Testis (tissue), 3 donors: Measurements from ENCODE around the gene IL20RA. TPM values are rescaled to one million over a fixed set of nuclear protein-coding genes. Genes with fewer than 3 reads are reported as not detected.
A peak's percentile ranks its signal among the peaks of the same experiment; 100 is the strongest.
"Not testable (repeated sequence)": the region's sequence is repeated elsewhere in the genome, so short reads cannot be mapped to it uniquely, and the experiment has no call there.

ENCODE experiments used
- DNase-seq: peaks from one replicate; pipeline ENCODE4 v3.0.0-alpha.2; 2019
- H3K27ac ChIP-seq, 2 donors: fragments of 200-600 bp; sonication (generic); one replicate each; pipeline ENCODE4 v1.5.1; 2019
- H3K27me3 ChIP-seq: fragments of 200-600 bp; sonication (generic); one replicate; pipeline ENCODE4 v1.5.1; 2019
- H3K36me3 ChIP-seq: fragments of 200-600 bp; sonication (generic); one replicate; pipeline ENCODE4 v1.5.1; 2017; ENCODE audit warnings: low read depth; ENCODE audit errors: missing control alignments
- H3K4me1 ChIP-seq: fragments of 200-600 bp; sonication (generic); one replicate; pipeline ENCODE4 v1.5.1; 2019
- H3K4me3 ChIP-seq, 2 donors: fragments of 200-600 bp; sonication (generic); one replicate each; pipeline ENCODE4 v1.5.1; 2017 to 2019
- H3K9me3 ChIP-seq: fragments of 200-600 bp; sonication (generic); one replicate; pipeline ENCODE4 v1.5.1; 2017
- POLR2A ChIP-seq: fragments of 450-650 bp; IDR thresholded peaks from one replicate; pipeline ENCODE4 v1.6.1; 2017; ENCODE audit warnings: antibody characterized with exemption, mild to moderate bottlenecking, moderate library complexity
- whole genome bisulfite sequencing, 2 donors: methylation state at CpG; one replicate each; pipeline ENCODE4 v1.1.5; 2018; 5-methylcytosine and 5-hydroxymethylcytosine counted together
- intact Hi-C: fragments of 100-400 bp; cut with DNase I; formaldehyde crosslinking; loops from one replicate; pipeline ENCODE4 v1.15.1; 2023; ENCODE audit warnings: low total_unique reads
- polyA plus RNA-seq: library from polyadenylated mRNA; stranded (reverse); fragments of 350-450 nt; fragmentation: Illumina TruSeq; extraction: RNeasy Lipid Tissue Mini Kit (QIAGEN cat#74804); gene quantifications from one replicate; pipeline ENCODE4 v1.2.3, GENCODE V29; 2014; ENCODE audit warnings: low read depth, low replicate concordance; ENCODE audit not compliant: insufficient read depth
- total RNA-seq, 2 donors: library from RNA; depleted of rRNA; stranded (reverse); fragments of >200 nt; gene quantifications; one replicate each; pipeline ENCODE4 v1.2.3, GENCODE V29; 2016
- TF ChIP-seq, protein P1 (sequence below), 3 experiments: fragments of 450-650 bp in 2 of 3; fragments of 200-600 bp in 1 of 3; sonication (generic) in 1 of 3; IDR thresholded peaks; one replicate each; pipeline ENCODE4 v1.5.1; 2016 to 2019; ENCODE audit warnings: antibody characterized with exemption in 3 of 3, mild to moderate bottlenecking in 2 of 3, moderate library complexity in 1 of 3

Gene IL20RA
- total and polyA plus RNA-seq, 3 donors from 2014 or later = 8.4 to 16.6 (median 16.1) TPM

GRCh38 chr6:137080711-137081110, 35.9 kb upstream of the IL20RA start:
- Histone ChIP-seq H3K4me3 (no peak overlapping the region), H3K4me1 (no peaks in the 10 kb centered on the region), H3K27ac (no peak overlapping the region), H3K36me3 (no peaks in the 10 kb centered on the region), H3K27me3 (no peaks in the 10 kb centered on the region), H3K9me3 (no peaks in the 10 kb centered on the region)
- TF ChIP-seq POLR2A = no peak
- TF ChIP-seq, protein P1, sequence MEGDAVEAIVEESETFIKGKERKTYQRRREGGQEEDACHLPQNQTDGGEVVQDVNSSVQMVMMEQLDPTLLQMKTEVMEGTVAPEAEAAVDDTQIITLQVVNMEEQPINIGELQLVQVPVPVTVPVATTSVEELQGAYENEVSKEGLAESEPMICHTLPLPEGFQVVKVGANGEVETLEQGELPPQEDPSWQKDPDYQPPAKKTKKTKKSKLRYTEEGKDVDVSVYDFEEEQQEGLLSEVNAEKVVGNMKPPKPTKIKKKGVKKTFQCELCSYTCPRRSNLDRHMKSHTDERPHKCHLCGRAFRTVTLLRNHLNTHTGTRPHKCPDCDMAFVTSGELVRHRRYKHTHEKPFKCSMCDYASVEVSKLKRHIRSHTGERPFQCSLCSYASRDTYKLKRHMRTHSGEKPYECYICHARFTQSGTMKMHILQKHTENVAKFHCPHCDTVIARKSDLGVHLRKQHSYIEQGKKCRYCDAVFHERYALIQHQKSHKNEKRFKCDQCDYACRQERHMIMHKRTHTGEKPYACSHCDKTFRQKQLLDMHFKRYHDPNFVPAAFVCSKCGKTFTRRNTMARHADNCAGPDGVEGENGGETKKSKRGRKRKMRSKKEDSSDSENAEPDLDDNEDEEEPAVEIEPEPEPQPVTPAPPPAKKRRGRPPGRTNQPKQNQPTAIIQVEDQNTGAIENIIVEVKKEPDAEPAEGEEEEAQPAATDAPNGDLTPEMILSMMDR (IDR thresholded peaks at IDR 0.05) = no peak
- intact Hi-C loops = no loop called here
- 78 to 84% methylated on average over 4 of the region's 4 CpGs for WGBS, 2 donors
- DNase-seq = no peak

- no peak overlapping the region for H3K27ac ChIP-seq
- DNase-seq = peak; percentile 87
- intact Hi-C loops = no loop called here
- WGBS, 2 donors = 62 to 81% methylated on average over 4 of the region's 4 CpGs
- H3K27me3 ChIP-seq = no peaks in the 10 kb centered on the region
- no peaks in the 10 kb centered on the region for H3K4me1 ChIP-seq
- H3K4me3 ChIP-seq = no peak overlapping the region
- H3K36me3 ChIP-seq = no peaks in the 10 kb centered on the region
- no peaks in the 10 kb centered on the region for H3K9me3 ChIP-seq
- TF ChIP-seq POLR2A = no peak
- TF ChIP-seq, protein P1 (IDR thresholded peaks at IDR 0.05) = peak in 2 of 3 experiments; percentile 37 to 47
Observed at GRCh38 chr6:137076277-137077068, 31.7 kb upstream of the IL20RA start.

DNA sequence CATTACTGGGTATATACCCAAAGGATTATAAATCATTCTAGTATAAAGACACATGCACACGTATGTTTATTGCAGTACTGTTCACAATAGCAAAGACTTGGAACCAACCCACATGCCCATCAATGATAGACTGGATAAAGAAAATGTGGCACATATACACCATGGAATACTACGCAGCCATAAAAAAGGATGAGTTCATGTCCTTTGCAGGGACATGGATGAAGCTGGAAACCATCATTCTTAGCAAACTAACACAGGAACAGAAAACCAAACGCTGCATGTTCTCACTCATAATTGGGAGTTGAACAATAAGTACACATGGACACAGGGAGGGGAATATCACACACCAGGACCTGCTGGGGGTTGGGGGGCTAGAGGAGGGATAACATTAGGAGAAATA, 31.0 kb upstream of the IL20RA start:
- 90 to 91% methylated on average over 3 of the region's 3 CpGs for WGBS, 2 donors
- intact Hi-C loops = not testable (repeated sequence)

DNA sequence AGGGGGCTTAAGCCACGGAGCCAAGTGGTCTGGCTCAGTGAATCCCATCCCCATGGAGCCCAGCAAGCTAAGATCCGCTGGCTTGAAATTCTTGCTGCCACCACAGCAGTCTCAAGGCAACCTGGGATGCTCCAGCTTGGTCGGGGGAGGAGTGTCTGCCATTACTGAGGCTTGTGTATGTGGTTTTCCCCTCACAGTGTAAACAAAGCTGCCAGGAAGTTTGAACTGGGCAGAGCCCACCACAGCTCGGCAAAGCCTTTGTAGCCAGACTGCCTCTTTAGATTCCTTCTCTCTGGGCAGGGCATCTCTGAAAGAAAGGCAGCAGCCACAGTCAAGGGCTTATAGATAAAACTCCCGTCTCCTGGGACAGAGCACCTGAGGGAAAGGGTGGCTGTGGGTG, 25.5 kb upstream of the IL20RA start:
- no peak for DNase-seq
- 83 to 87% methylated on average over 1 to 5 of the region's 5 CpGs for WGBS, 2 donors
- Histone ChIP-seq H3K4me3 (no peak overlapping the region), H3K4me1 (no peaks in the 10 kb centered on the region), H3K27me3 (no peaks in the 10 kb centered on the region), H3K36me3 (no peaks in the 10 kb centered on the region), H3K9me3 (no peaks in the 10 kb centered on the region), H3K27ac (no peak overlapping the region)
- intact Hi-C loops = no loop called here
- TF ChIP-seq POLR2A = no peak
- TF ChIP-seq, protein P1 (IDR thresholded peaks at IDR 0.05) = no peak

More for the DNA sequence above, 31.0 kb upstream of the IL20RA start:
- DNase-seq, H3K36me3 ChIP-seq, H3K27ac ChIP-seq, H3K9me3 ChIP-seq, H3K4me3 ChIP-seq, H3K4me1 ChIP-seq, H3K27me3 ChIP-seq: not testable (repeated sequence)

- TF ChIP-seq, protein P1 (IDR thresholded peaks at IDR 0.05) = no peak
- TF ChIP-seq POLR2A = no peak
- Histone ChIP-seq H3K27me3 (no peaks in the 10 kb centered on the region), H3K27ac (no peak overlapping the region), H3K9me3 (no peaks in the 10 kb centered on the region), H3K4me1 (no peaks in the 10 kb centered on the region), H3K36me3 (no peaks in the 10 kb centered on the region), H3K4me3 (no peak overlapping the region)
- DNase-seq = no peak
- WGBS, 2 donors = 86 to 87% methylated on average over 2 of the region's 2 CpGs
- intact Hi-C loops = no loop called here
Observed at GRCh38 chr6:137067399-137067798, 22.6 kb upstream of the IL20RA start.
